AG10803 (cell line): ENCODE data around the gene TDRD9.

Experiments used
- DNase-seq: peaks from one replicate; pipeline ENCODE4 v3.0.0; 2010; ENCODE audit warnings: low read depth
- H3K4me3 ChIP-seq: 2 replicates; pipeline ENCODE4 v1.5.1; 2011; ENCODE audit warnings: mild to moderate bottlenecking, low read length, control low read depth
- CTCF ChIP-seq: conservative IDR thresholded peaks from 2 replicates; pipeline ENCODE4 v1.5.1; 2011; ENCODE audit warnings: mild to moderate bottlenecking, low read length, control low read depth, inconsistent platforms

Gene TDRD9

GRCh38 chr14:104069541-104069940 lies 141.3 kb downstream of the TDRD9 start:
- no peak overlapping the region for H3K4me3 ChIP-seq
- TF ChIP-seq CTCF, result no peak
- no peak for DNase-seq

- no peak for DNase-seq
- no peak overlapping the region for H3K4me3 ChIP-seq
- TF ChIP-seq CTCF, result no peak
These were observed 144.3 kb downstream of the TDRD9 start for GRCh38 chr14:104072586-104072985.

GRCh38 chr14:104073764-104074163 lies 145.5 kb downstream of the TDRD9 start:
- DNase-seq, result no peak
- no peak overlapping the region for H3K4me3 ChIP-seq
- TF ChIP-seq CTCF, result no peak

- DNase-seq, result no peak
- H3K4me3 ChIP-seq, result no peak overlapping the region
- peak; percentile 39 for TF ChIP-seq CTCF
These were observed 147.4 kb downstream of the TDRD9 start for GRCh38 chr14:104075530-104076151.

- no peak for DNase-seq
- H3K4me3 ChIP-seq, result no peak overlapping the region
- TF ChIP-seq CTCF, result no peak
These were observed 148.5 kb downstream of the TDRD9 start for GRCh38 chr14:104076743-104077142.

DNA sequence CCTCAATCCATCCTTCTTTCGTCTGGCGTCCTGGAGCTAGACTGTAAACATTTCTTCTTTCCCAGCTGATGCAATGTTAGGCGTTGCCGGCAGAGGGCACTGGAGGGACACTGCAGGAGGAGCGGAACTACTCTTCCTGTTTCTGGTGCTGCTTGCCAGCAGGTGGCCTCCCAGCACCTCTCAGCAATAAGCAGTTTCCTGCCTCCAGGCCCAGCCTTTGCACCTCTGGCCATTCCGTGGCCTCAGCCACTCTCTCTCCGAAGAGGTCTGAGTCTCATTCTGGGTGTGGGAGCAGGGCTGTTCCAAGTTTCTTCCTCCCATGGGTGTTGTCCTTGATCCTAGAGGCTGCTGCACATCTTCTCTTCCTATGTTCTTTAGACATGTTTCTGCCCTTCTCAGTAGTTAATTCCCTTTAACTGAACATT lies 149.8 kb downstream of the TDRD9 start:
- peak; percentile 100 for TF ChIP-seq CTCF
- peak; percentile 80 for DNase-seq

GRCh38 chr14:104080376-104081260 lies 152.4 kb downstream of the TDRD9 start:
- TF ChIP-seq CTCF, result no peak
- H3K4me3 ChIP-seq, result no peak overlapping the region
- no peak for DNase-seq

More for the DNA sequence above, 149.8 kb downstream of the TDRD9 start:
- H3K4me3 ChIP-seq, result no peak overlapping the region
